Measurements from ENCODE around the gene MIPOL1. TPM values are rescaled to one million over a fixed set of nuclear protein-coding genes. Genes with fewer than 3 reads are reported as not detected.
"Not testable (repeated sequence)": the region's sequence is repeated elsewhere in the genome, so short reads cannot be mapped to it uniquely, and the experiment has no call there.

MIPOL1 gene, protein sequence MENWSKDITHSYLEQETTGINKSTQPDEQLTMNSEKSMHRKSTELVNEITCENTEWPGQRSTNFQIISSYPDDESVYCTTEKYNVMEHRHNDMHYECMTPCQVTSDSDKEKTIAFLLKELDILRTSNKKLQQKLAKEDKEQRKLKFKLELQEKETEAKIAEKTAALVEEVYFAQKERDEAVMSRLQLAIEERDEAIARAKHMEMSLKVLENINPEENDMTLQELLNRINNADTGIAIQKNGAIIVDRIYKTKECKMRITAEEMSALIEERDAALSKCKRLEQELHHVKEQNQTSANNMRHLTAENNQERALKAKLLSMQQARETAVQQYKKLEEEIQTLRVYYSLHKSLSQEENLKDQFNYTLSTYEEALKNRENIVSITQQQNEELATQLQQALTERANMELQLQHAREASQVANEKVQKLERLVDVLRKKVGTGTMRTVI
- polyA plus RNA-seq (ENCODE audit: insufficient read length in 4 of 4) = 10 to 100 TPM; 10.0 to 12.8 (median 11.7) TPM

DNA sequence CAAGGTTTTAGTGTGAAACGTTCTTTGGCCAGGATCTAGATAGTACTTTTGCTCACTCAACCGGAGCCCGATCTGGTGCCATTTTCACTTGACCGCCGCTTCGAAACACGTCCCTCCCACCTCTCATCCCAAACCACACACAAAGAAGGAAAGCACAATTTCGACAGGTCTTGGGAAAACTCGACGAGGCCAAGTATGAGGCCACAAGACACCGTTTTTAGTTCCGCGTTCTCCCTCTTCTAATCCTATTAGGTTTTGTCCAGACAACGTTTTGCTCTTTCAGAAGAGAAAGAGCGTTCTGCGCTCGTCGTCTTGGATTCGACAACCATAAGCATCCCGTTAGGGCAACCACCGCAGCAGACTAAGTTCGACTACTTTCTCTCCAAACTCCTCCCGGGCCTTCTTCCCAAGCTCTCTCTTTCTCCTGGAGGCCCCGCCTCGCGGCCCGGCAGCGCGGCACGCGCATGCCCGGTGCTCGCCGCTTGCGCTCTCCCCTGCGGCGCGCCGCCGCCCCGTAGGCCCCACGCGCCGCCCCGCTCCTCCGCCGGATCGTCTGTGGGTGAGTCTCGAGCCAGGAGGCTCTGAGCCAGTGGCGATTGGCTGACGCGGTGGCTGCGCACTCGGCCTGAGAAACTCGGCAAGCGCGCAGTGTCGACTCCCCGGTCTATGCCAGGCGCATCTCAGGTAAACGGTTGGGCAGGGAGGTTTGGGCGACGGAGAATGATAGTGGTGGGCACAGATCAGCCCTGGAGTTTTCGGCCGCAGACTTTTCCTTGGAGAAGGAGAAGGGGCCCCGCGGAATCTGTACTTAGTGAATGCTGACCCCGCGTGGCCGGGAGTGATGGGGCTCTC is at the start of gene MIPOL1:
Gene MIPOL1 (plus strand): TSS at position 517 of the 852 bp plus-strand sequence. CDS start 49,952 bp downstream, outside the sequence.
- peak; percentile 72 to 77 (median 74) for DNase-seq (ENCODE audit: low read depth in 4 of 4, low spot score in 3 of 4)

DNA sequence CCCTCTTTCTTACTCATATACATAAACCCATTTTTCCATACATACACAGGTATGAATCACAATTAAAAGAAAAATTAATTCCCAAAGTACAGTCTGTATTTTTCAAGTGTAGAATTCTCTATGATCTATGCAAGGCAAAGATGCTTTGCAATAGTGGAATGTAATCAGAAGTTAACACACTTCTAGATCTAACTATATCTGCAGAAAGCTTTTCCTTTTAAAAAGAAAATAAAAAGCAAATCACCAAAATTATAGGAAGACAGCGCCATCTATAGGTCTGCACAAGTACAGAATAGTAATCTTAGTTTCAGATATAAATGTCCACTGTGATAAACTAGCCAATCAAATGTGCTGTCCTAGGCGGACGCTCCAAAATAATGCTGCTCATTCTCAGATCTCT is 47.3 kb upstream of the MIPOL1 start:
- DNase-seq (ENCODE audit: low read depth in 4 of 4, low spot score in 3 of 4) = peak in 2 of 4 donors; percentile 21 to 26

DNA sequence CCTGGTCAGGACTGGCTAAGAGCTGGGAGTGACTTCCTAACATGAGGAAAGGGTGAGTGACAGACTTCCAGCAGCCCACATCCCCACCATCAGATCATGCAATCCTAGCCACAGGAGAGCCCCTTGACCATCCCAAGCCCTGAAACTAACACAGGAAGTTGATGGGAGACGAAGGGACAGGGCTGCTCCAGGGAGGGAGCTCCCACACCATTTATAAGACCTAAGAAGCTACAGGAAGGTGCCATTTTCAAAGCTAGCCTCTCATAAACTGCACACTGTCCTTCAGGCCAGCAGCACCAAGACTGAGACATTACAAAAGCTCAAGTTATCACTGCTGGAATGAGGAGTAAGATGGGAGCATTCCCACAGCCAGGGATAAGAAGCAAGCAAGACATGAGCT is 44.7 kb upstream of the MIPOL1 start:
- DNase-seq (ENCODE audit: low read depth in 4 of 4, low spot score in 3 of 4) = no peak

DNA sequence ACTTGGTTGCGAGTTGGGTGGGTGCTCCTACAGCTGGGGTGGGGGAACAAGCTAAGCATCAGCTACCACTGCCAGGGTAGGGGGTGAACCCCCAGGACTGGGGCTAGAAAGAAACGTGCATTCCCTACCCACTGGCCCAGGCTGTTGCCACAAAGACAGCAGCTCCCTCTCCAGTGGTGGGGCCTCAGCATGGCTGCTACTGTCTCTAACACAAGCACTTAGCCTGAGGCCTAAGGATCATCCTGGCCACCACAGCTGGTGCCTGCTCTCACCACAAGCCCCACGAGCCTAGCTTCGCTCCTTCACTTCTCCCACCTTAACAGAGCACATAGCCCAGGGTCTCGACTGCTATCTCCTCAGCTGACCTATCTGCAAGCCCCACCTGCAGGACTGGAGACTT is 44.3 kb upstream of the MIPOL1 start:
- DNase-seq (ENCODE audit: low read depth in 4 of 4, low spot score in 3 of 4) = no peak

DNA sequence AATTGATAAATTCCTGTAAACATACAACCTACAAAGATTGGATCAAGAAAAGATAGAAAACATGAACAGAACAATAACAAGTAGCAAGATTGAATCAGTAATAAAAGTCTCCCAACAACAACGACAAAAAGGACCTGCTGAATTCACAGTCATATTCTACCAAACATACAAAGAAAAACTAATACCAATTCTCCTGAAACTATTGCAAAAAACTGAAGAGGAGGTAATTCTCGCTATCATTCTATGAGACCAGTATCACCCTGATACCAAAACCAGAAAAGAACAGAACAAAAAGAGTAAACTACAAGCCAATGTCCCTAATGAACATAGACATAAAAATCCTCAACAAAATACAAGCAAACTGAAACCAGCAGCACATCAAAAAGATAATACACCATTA is 39.8 kb upstream of the MIPOL1 start:
- DNase-seq (ENCODE audit: low read depth in 4 of 4, low spot score in 3 of 4) = no peak

DNA sequence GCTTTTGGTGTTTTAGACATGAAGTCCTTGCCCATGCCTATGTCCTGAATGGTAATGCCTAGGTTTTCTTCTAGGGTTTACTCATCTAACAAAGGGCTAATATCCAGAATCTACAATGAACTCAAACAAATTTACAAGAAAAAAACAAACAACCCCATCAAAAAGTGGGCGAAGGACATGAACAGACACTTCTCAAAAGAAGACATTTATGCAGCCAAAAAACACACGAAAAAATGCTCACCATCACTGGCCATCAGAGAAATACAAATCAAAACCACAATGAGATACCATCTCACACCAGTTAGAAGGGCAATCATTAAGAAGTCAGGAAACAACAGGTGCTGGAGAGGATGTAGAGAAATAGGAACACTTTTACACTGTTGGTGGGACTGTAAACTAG is 35.4 kb upstream of the MIPOL1 start:
- not testable (repeated sequence) for DNase-seq (ENCODE audit: low read depth in 4 of 4, low spot score in 3 of 4)

DNA sequence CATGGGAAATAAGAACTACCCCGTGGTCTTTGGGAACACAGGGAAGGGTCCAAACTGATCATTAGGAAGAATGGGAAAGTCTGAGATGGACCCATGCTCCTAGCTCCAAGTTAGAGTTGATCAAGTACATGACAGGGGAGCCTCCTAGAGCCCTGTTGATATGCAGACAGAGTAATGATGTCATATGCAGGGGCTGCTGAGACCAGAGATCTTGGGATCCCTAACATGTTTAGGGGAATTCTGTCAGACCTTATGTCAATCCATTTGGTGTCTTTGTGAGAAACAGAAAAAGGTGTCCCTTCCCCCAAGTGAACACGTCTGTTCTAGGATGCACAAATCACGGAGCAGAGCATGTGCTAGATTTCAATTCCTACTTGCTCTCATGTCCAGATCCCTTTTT is 31.9 kb upstream of the MIPOL1 start:
- DNase-seq (ENCODE audit: low read depth in 4 of 4, low spot score in 3 of 4) = no peak

DNA sequence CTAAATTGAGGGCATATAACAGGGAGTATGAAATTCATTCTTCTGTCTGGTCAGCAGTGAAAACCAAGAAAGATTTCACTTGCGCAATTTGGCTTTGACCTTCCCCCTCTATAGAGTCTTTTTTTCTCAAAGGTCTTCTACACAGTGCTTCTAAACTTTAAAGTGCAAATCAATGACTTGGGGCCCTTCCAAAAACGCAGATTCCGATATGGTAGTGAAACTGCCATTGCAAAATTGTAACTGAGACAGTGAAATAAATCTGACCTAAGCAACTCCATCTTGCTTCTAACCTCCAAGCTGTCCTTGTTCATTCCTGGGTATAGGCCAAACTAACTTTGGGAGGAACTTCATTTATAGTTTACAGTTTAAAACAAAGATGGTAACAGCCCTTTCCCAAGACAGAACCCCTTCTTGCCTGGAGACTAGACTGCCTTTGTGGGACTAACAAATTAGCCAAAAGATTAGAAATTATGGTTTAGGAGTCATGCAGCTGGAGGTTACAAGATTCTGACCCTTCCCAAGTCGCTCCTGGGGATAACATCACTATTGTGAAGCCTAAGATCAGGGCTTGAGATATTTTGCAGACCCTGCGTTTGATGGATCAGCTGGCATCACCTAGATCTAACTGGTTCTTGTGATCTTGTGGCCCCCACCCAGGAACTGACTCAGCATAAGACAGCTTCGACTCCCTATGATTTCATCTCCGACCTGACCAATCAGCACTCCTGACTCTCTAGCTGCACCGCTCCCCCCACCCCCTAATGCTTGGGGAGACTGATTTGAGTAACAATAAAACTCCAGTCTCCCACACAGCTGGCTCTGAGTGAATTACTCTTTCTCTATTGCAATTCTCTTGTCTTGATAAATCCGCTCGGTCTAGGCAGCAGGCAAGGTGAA is 30.3 kb upstream of the MIPOL1 start:
- no peak for DNase-seq (ENCODE audit: low read depth in 4 of 4, low spot score in 3 of 4)

DNA sequence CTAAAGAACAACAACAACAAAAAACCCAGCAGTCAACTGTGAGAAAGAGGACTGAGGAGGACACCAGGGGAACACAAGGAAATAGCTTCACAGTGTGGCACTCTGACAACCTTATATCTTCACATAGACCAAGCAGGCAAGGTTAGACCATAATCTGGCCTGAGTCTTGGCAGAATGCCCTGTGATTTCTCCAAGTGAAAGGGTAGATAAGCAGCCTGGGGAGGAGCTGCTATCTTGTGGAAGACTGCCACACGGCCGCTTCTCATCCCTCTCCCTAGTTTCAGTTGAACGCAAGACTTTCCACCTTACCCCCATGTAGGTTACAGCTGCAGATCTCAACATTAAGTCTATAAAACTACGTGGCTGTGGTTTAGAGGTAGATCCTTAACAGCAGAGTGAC is 29.0 kb upstream of the MIPOL1 start:
- DNase-seq (ENCODE audit: low read depth in 4 of 4, low spot score in 3 of 4) = no peak

DNA sequence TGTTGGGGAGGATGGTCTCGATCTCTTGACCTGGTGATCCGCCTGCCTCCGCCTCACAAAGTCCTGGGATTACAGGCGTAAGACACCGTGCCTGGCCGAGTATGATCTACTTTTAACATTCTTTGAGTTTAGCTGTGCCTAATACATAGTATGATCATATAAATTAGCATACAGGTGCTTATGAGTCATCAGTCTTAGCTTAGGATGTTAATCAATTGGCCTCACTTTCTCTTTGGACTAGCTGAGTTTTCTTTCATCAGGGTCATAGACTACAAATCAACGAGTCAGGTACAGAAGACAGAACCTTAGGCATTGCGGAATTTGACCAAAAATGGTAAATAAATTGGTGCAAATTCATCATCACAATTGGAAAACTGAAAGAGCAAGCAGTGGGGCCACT is 27.5 kb upstream of the MIPOL1 start:
- no peak for DNase-seq (ENCODE audit: low read depth in 4 of 4, low spot score in 3 of 4)

DNA sequence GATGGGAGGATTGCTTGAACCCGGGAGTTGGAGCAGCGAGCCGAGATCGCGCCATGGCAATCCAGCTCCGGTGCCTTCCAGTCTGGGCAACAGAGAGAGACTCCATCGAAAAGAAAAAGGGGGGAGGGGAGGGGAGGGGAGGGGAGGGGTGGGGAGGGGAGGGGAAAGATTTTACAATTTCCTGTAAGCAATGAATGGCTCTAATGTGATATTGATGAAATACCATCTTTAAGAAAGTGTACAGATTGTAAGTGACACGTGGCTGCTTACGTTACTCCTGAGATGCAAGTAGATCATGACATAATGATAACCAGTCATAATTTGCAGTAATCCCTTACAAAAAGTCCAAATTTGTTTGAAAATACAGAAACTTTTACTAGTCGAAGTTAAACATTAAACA is 26.7 kb upstream of the MIPOL1 start:
- DNase-seq (ENCODE audit: low read depth in 4 of 4, low spot score in 3 of 4) = no peak

DNA sequence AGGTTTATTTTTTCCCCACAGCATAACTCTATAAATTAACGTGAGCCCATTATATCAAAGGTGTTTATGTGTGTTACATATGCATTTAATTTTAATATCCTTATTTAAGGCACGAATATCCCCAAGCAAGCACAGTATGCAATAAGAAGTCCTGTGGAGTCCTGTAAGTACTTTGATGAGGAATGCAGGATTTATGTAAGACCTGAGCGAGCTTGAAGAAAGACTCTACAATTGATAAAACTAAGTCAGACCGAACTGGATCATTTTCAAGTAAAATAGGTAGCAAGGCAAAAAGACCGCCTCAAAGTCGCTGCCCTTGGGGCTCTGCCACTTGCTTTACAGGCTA is 26.1 kb upstream of the MIPOL1 start:
- no peak for DNase-seq (ENCODE audit: low read depth in 4 of 4, low spot score in 3 of 4)

DNA sequence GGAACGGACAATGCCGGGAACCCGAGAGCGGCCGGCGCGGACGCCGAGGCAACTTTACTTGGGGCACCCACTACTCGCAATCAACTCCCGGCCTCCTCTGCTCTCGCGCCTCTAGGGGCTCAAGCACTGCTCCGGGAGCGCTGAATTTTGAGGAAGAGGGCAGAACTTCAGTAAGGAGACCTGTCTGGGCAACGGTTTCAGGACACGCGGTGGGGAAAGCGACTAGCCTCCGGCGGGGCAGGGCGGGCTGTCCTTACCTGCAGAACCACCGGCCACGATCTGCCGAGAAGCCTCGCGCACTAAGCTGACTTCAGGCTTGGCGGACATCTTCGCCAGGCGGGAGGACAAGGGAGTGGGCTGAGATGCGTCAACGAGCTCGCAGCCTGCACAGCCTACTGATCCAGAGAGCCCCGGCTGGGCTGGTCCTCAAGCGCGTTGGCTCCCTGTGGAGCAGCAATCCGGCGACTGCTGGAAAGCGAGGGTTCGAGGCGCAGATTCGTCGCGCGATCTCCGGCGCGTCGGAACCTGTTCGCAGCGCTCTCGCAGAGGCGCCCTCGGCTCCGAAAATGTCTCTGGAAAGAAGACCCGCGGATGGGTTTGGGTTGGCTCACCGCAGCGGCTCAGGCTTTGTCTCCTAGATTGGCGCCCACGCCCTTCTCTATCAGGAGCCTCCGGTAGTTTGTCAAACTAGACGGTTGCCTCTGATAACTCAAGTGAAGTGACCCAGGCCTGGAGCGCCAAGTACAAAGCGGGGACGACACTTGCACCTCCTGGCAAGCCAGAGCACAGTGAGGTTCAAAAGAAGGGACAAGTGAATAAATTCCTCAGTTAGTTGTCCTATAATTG is 25.5 kb upstream of the MIPOL1 start, which contains the start of gene SLC25A21:
Gene SLC25A21 (minus strand): TSS at position 583 of the 846 bp plus-strand sequence.
- DNase-seq (ENCODE audit: low read depth in 4 of 4, low spot score in 3 of 4) = peak; percentile 61 to 74 (median 67)

DNA sequence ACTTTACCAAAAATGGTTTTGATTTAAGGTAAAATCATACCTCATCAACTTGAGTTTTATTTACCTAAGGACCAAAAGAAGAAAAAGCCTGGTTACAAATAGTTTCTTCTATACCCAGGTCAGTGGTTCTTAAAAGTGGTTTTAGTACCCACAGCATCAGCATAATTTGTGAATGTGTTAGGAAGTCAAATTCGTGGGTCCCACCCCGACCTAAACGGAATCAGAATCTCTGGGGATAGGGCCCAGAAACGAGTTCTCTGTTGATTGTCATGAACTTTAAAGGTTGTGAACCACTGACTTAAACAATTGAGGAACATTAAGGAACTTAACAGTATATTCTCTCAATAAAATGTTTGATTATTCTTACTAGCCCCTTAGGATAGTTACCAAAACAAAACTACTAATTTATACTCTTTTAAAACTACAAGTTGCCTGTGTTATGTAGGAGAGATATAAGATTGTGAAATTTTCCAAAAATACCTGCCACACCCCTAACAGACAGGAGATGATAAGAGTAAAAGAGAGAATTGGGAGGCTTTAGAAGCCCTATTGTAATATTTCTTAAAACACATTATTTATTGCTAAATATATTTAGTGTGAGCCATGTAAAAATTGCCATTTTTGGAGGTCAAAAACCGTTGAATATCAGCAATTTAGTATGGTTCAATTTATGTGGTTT is 24.7 kb upstream of the MIPOL1 start:
- no peak for DNase-seq (ENCODE audit: low read depth in 4 of 4, low spot score in 3 of 4)

DNA sequence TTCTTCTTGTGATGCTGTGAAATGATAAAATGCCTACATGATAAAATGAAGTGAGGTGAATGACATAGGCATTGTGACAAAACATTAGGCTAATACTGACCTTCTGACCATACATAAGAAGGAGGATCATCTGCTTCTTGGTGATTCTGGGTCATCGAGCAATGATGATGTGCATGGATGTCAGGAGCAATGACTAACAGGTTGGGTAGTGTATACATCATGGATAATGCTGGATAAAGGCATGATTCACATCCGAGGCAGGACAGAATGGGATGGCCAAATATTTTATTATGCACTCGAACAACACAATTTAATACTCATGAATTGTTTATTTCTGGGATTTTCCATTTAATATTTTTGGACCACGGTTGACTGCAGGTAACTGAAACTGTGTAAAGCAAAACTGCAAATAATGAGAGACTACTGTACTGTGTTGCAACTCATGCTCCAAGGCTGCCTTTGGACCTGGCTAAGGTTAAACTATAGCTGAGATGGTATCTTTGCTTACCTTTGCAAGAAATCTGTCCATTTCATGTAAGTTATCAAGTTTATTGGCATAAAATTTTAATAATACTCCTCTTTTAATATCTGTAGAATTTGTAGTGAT is 17.7 kb upstream of the MIPOL1 start:
- DNase-seq (ENCODE audit: low read depth in 4 of 4, low spot score in 3 of 4) = no peak

DNA sequence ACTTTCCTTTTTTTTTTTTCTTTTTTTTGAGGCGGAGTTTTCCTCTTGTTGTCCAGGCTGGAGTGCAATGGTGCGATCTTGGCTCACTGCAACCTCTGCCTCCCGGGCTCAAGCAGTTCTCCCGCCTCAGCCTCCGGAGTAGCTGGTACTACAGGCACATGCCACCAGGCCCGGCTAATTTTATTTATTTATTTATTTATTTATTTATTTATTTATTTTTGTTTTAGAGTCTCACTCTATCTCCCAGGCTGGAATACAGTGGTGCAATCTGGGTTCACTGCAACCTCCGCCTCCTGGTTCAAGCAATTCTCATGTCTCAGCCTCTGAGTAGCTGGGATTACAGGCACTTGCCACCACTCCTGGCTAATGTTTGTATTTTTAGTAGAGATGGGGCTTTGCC is 16.9 kb upstream of the MIPOL1 start:
- not testable (repeated sequence) for DNase-seq (ENCODE audit: low read depth in 4 of 4, low spot score in 3 of 4)

DNA sequence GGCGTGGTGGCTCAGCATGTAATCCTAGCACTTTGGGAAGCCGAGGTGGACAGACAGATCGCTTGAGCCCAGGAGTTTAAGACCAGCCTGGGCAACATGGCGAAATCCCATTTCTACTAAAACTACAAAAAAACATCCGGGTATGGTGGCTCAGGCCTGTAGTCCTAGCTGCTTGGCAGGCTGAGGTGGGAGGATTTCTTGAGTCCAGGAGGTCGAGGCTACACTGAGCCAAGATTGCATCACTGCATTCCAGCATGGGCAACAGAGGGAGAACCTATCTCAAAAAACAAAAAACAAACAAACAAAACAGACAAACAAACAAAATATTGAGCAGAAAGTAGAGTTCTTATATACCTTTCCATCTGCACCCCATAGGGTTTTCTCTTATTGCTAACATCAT is 16.3 kb upstream of the MIPOL1 start:
- no peak for DNase-seq (ENCODE audit: low read depth in 4 of 4, low spot score in 3 of 4)

DNA sequence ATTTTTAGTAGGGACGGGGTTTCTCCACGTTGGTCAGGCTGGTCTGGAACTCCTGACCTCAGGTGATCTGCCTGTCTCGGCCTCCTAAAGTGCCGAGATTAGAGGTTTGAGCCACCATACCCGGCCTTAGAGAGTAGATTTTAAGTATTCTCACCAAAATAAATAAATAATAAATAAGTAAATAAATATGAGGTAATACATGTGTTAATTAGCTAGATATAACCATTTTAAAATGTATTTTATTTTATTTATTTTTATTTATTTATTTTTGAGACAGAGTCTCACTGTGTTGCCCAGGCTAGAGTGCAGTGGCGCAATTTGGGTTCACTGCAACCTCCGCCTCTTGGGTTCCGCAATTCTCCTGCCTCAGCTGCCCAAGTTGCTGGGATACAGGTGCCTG is 13.2 kb upstream of the MIPOL1 start:
- DNase-seq (ENCODE audit: low read depth in 4 of 4, low spot score in 3 of 4) = not testable (repeated sequence)

DNA sequence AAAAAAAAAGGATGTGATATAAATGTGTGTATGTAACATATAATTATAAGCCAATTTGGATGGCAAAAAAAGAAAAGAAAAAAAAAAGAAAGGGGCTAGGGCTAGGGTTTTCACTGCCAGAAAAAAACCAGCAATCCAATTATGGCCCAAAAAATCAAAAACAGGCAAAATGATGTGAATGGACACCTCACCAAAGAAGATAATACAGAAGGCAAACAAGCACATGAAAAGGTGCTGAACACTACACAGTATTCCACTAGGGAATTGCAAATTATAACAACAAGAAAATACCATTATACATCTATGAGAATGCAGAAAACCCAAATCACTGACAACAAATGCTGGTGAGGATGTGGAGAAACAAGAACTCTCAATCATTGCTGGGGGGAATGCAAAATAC is 12.1 kb upstream of the MIPOL1 start:
- DNase-seq (ENCODE audit: low read depth in 4 of 4, low spot score in 3 of 4) = no peak

Data from right renal pelvis (tissue), 4 donors.